HG03095 (cell line): ENCODE data around the gene LCN15.
"Not testable (repeated sequence)": the region's sequence is repeated elsewhere in the genome, so short reads cannot be mapped to it uniquely, and the experiment has no call there.

Experiments used
- ATAC-seq: cut with Tn5 transposase; IDR thresholded peaks from one replicate; pipeline ENCODE4 v1.9.1; 2021; ENCODE audit warnings: moderate library complexity; ENCODE audit not compliant: unreplicated experiment

The LCN15 gene

DNA sequence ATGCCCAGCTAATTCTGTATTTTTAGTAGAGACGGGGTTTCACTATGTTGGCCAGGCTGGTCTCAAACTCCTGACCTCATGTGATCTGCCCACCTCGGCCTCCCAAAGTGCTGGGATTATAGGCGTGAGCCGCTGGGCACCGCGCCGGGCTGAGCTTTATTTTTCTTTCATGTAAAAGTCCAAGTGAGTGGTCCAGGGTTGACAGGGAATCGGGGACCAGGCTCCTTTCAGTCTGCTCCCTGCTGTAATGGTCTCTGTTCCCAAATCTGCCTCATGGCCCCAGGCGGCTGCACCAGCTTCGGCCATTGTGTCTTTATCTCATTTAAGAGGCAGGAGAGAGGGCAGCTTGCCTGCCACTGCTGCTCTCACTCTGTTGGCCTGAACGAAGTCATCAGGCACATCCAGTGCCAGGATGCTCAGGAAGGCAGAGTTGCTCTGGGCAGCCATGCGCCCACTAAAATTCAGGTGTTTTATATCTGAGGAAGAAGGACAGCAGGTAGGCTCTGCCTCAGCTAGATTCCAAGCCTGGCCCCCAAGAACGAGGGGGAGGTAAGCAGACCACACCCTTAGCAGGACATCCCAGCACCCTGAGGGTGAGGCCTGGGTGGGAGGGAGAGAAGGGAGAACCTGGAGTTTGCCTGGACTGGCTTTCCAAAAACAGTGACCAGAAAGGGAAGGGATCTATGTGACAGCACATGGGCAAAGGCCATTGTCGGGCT lies 30.1 kb upstream of the LCN15 start:
- no peak for ATAC-seq

GRCh38 chr9:136793086-136793946 lies 29.0 kb upstream of the LCN15 start:
- ATAC-seq, result no peak

DNA sequence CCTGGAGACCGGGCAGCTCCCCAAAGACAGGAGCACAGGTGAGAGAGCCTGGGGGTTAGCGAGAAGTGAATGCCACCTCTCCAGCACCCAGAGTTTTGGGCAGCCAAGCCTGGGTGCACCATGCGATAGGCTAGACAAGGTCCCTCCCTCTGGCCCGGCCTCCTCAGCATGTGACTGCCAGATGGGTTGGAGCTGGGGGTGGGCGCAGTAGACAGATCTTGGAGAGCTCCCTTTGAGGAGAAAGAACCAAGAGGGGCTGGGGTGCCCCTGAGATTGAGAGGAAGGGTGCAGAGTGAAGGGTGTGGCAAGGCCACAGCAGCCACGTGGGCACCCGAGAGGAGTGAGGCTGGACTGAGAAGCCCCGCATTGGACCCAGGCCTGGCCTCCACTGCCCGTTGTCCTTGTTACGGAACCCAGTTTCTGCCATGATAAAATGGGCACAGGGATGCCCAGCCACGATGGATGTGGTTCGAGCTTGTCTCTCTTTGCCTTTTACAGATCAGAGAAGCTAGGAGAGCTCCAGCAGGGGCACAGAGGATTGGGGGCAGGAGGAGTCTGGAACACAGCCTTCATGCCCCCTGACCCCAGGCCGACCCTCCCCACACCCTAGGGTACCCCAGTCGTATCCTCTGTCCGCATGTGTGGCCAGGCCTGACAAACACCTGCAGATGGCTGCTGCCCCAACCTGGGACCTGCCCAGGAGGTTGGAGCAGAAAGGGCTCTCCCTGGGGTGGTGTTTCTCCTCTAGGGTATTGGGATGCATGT lies 28.2 kb upstream of the LCN15 start:
- no peak for ATAC-seq

DNA sequence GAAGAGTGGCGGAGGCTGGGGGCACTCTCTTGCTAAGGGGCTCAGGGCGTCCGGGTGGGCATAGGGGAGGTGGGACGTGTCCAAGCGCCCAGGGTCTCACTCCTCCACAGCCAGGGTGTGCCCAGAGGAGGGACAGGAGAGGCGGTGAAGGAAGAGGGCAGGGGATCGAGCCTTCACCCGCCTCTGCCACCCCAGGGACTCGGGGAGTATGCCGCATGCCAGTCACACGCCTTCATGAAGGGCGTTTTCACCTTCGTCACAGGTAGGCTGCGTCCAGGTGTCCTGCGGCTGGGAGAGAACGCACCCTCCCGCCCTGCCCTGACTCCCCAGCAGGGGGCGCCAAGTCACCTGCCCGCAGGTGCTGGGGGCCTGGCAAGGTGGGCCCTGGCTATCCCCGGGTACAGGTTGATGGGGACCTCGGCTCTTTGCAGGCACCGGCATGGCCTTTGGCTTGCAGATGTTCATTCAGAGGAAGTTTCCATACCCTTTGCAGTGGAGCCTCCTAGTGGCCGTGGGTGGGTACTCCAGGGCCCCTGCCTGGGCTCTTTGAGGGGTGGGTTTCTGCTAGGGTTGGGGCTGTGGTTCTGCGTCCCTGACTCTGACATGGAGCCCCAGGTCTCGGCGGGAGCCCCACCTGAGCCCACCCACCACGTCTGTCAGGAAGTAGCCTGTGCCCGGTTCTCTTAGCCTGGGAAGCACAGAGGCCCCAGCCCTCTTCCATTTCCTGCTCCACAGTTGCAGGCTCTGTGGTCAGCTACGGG lies 27.4 kb upstream of the LCN15 start:
- no peak for ATAC-seq

- ATAC-seq, result peak; percentile 80
These were observed 26.6 kb upstream of the LCN15 start, which contains the start of gene TMEM141 for GRCh38 chr9:136790640-136791515. Gene TMEM141 (plus strand): TSS chr9:136791344. CDS start chr9:136791371, 27 bp downstream.

DNA sequence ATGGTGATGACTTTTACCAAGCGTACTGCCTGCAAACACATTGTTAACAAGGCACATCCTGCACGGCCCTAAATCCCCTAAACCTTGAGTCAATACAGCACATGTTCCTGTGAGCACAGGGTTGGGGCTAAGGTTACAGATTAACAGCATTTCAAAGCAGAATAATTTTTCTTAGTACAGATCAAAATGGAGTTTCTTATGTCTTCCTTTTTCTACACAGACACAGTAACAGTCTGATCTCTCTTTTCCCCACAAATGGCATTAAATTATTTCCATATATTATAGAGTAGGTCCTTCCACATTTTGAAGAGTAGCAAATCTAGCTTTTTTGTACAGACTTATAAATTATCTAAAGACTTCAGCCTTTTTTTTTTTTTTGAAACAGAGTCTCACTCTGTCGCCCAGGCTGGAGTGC lies 25.2 kb upstream of the LCN15 start:
- ATAC-seq, result no peak

DNA sequence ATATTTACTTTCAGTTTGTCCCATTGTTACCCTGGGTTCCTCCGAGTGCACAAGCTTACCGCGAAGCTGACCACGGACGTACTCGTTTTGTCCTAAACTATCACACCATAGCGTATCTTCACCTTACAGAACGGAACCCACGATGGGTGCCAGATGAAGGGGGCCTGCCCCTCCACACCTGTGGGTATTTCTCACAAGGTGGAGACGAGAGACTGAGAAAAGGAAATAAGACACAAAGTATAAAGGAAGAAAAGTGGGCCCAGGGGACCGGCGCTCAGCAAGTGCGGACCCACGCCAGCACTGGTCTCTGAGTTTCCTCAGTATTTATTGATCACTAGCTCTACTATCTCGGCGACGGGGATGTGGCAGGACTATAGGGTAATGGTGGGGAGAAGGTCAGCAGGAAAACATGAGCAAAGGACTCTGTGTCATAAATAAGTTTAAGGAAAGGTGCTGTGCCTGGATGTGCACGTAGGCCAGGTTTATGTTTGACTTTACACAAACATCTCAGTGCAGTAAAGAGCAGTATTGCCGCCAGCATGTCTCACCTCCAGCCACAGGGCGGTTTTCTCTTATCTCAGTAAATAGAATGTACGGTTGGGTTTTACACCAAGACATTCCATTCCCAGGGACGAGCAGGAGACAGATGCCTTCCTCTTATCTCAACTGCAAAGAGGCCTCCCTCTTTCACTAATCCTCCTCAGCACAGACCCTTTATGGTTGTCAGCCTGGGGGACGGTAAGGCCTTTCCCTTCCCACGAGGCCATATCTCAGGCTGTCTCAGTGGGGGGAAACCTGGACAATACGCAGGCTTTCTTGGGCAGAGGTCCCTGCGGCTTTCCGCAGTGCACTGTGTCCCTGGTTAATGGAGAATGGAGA lies 24.6 kb upstream of the LCN15 start:
- not testable (repeated sequence) for ATAC-seq

DNA sequence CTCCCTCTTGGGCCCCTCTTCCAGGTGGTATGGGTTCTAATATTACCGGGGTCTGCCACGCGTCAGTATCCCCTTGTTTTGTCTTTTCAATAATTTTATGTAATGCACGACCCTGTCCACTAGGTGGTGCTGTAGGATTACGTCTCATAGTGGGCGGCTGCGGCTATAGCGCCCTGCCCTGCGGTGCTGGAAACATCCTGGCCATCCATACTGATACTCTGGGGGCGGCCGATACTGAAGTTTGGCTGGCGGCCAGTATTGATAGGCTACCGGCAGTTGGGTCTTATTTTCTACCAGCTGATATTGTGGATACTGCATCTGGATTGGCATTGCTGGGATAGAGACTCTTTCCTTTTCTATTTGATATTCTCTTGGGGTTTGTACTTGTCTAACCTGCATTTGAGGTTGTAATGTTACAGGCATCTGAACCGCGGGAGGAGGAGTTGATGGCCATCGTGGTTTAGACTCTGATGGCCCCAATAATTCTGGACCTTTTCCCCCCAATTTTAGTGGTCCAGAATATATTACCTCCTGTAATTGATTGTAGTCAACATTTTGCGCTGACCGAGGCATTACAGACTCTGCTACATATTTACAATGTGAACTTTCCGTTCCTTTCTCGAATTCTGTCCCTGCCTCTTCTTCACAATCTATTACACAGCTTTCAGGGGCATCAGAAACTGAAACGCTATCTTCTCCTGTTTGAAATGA lies 23.5 kb upstream of the LCN15 start:
- ATAC-seq, result no peak

- ATAC-seq, result not testable (repeated sequence)
These were observed 22.7 kb upstream of the LCN15 start for GRCh38 chr9:136786983-136787382.

- ATAC-seq, result no peak
These were observed 22.1 kb upstream of the LCN15 start for GRCh38 chr9:136786451-136786850.

DNA sequence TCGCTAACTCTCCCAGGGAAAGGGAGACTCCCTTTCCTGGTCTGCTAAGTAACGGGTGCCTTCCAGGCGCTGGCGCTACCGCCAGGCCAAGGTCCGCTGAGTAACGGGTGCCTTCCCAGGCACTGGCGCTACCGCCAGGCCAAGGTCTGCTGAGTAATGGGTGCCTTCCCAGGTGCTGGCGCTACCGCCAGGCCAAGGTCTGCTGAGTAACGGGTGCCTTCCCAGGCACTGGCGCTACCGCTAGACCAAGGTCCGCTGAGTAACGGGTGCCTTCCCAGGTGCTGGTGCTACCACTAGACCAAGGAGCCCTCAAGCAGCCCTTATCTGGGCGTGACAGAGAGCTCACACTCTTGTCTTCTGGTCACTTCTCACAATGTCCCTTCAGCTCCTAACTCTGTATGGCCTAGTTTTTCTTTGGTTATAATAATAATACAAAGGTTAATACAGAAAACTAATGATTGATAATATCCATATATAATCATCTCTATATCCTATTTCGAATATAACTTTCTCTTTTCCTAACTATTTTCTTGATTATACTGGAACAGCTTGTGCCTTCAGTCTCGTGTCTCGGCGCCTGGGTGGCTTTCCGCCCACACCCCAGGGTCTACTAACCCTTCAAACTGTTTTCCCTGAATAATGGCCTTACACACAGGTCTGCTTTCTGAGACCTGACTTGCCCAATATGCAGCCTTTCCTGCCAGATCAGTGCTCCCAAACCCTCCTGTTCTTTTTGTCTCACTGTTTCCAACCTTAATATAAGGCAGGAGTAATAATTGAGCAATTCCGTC lies 21.4 kb upstream of the LCN15 start:
- ATAC-seq, result not testable (repeated sequence)

DNA sequence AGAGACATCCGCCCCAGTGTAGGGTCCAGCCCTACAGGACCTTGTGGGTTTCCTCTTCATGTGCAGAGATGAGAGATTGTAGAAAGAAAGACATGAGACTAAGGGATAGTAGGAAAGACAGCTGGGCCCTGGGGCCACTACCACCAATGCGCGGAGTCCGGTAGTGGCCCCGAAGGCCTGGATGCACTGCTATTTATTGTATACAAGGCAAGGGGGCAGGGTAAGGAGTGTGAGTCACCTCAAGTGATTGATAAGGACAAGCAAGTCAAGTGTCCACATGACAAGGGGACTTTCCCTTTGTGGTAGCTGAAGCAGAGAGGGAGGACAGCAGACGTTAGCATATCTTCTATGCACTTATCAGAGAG lies 20.7 kb upstream of the LCN15 start:
- ATAC-seq, result no peak

- ATAC-seq, result no peak
These were observed 20.1 kb upstream of the LCN15 start for GRCh38 chr9:136784249-136784996.

- ATAC-seq, result no peak
These were observed 18.1 kb upstream of the LCN15 start for GRCh38 chr9:136782452-136782851.

GRCh38 chr9:136779808-136780207 lies 15.5 kb upstream of the LCN15 start:
- ATAC-seq, result no peak

DNA sequence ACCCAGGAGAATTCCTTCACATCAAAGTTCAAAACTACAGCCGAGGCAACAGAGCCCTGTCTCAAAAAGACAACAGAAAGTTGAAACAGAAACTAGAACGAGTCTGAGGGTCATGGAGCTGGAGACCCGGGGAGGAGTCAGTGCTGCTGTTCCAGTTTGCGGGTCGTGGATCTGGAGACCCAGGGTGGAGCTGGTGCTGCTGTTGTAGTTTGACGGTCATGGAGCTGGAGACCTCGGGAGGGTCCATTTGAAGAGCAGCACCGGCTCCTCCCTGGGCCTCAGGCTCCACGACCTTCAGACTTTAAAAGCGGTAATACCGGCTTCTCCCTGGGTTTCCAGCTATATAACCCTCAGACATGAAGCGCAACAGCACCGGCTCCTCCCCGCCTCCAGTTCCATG lies 13.0 kb upstream of the LCN15 start:
- no peak for ATAC-seq

GRCh38 chr9:136776947-136777346 lies 12.6 kb upstream of the LCN15 start:
- no peak for ATAC-seq
